NAMALWA (cell line): Measurements from ENCODE around the gene SLC27A6.

ENCODE experiments used
- DNase-seq: peaks from one replicate; pipeline ENCODE4 v3.0.0-alpha.2; 2015; ENCODE audit warnings: low spot score

The SLC27A6 gene

DNA sequence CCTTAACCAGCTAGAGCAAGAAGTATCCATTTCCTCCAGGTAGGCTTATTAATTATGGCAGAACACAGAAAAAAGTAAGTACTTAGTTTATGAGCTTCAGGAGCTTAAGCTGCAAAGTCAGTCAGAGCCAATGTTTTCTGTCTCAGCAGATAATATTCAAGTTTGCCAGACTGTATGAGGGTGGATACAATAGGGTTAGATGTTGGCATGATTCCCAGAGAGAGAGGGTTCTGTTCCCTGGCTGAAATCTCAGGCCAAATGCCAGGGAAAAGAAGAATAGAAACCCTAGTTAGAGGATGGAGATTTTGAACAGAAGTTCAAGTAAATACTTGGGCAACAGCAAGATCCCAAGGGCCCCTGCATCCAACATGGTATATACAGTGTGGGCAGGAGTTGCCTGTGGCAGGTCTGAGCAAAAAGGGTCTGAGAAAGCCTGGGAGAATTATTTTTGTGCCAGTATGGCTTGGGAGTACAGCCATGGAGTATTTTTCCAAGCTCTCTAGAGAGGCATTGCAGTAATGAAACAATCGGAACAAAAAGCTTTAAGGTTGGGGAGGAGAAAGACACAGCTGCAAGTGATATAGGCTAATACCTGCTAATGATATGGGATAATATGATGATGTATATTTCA, 98.3 kb downstream of the SLC27A6 start:
- no peak for DNase-seq

DNA sequence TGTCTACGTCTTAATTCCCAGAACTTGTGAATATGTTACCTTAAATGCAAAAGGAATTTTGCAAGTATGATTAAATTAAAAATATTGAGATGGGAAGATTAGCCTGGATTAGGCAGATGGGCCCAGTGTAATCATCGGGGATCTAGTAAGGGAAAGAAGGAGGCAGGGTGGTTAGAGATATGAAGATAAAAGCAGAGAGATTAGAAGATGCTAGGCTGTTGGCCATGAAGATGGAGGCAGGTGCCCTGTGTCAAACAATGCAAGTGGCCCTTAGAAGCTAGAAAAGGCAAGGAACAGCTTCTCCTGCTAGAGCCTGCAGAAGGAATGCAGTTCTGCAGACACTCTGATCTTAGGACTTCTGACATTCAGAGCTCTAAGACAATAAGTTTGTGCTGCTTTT, 100.4 kb downstream of the SLC27A6 start:
- DNase-seq: no peak

DNA sequence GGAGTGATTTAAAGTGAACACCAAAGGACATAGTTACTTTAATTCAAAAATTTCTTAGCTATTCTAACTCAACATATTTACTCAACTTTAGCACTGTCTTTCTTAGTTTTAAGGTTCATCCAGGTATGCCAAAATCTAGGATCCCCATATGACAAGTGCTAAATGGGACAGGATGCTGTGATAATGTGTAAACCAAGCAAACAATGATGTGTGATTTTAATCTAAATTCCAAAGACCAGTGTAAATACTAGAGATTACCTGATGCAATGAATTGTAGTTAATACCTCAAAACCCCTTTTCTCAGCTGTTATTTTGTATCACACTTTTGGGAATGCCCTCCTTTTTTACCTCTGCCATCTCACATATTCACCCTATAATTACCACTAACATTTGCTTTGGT, 102.5 kb downstream of the SLC27A6 start:
- DNase-seq: no peak

DNA sequence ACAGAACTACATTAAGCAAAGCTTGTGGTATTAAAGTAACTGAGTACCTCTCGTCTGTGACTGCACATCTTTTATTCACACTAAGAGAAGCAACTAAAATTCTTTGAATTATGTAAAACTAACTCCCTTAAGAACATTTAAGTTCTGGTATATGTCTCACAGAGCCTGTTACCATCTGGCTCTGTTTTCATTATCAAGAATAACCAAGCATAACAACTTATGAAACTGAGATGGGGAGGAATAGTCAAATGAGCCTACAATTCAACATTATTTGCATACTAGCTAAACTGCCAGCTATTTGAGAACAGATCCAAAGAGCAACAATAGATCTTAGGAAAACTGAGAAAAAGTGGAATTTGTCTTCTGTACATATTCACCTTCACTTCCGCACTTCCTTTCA, 104.0 kb downstream of the SLC27A6 start:
- DNase-seq: no peak

DNA sequence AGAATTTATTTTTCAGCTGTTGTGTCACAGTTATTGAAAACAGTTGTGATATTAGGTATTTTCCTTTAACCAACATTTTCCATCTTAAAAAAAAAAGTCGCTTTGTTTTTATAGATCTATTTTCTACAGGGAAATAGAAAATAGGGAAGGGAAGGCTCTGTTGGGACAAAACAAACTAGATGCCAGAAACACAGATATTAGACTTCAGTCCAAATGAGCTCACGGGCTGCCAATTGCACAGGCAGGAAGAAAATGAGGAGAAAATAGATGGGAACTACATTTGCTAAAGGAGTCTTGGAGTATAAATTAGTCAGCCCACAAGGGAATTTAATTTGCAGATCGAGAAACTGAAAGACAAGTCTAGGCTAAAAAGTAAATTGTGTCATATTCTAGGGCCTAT, 107.8 kb downstream of the SLC27A6 start:
- DNase-seq: no peak

DNA sequence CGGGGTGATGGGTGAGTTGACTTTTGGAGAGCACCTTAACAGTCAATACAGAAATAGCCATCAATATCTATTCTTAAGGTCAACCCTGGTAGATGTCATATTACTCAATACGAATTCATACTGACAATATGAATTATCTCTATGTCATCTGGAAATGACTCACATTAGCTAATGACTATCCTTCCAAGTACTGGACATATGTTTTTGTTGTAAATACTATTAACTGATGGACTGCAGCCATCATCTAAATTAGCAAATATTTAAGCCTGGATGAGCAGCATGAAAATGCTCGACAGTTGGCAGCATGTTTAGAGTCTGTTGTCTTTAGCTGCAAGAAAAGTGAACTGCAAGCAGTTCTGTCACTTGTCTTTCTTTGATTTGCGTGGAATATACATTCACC, 109.6 kb downstream of the SLC27A6 start:
- no peak for DNase-seq

DNA sequence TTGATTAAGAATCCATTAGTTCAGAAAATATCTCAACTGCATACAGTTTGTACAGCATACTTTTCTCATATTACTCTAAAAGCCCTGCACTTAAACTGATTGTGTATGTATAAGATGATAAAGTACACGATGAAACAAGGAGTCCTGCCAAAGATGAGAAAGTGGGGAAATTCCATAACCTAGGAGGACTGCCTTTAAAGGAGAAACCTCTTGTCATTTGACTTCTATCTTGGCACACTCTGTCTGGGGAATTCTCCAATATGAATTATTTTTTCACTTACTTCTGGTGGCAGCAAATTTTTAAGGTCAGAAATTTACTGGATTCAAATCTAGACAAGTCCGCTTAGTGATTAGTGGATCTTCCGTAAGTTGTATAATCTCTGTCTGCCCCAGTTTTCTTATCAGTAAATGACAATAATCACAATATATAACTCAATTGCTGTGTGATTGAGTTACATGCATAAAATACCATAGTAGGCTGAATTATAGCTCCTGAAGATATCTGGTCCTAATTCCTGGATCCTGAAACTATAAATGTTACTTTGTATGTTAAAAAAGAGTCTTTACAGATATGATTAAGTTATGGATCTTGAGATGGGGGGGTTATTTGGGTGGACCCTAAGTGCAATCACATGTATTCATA, 112.3 kb downstream of the SLC27A6 start:
- no peak for DNase-seq

DNA sequence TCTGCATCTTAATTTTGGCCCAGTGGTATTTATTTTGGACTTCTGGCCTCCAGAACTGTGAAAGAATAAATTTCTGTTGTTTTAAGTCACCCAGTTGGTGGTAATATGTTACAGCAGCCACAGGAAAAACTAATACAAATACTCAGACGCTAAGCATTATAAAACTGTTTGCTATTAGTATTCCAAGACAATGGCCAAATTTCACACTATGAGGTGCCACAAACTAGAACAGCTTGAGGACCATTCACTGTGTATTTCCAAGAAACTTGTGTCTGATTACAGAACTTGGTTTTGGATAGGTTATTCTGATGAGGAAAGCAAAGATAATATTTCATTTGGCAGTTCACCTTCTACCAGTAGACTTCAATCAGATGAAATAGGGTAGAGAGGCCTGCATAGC, 113.0 kb downstream of the SLC27A6 start:
- no peak for DNase-seq

DNA sequence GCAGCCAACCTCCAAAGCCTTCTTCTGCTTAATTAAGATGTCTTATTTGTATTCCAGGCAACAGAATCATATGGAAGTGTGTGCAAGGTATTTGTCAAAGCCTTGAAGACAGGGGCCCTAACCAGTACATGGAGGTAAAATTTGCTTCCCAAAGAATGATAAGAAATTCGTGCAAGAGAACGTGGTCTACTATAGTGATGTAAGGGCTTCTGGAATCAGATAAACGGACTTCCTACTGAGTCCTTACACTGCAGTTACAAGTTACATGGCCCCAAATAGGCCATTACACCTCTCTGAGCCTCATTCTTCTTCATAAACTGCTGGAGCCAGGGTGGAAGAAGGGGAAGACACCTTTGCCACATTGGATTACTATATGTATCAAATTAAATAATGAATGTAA, 113.4 kb downstream of the SLC27A6 start:
- DNase-seq: no peak

DNA sequence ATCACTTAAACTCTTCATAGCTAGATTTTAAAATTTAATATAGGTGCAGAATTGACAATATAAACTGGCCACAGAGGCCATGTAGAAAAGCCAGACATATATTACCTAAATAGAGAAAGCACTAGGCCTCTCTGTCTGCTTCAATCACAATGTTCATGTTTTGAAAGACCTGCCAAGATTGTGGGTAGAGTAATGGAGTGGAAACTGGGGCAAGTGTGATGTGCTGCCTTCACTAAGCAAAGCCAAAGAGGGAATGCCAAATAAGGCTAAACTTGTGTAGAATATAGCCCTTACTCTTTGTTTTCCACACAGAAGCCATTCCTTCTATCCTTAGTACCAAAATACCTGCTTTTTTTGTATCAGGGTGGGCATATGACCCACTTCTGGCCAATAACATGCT, 114.2 kb downstream of the SLC27A6 start:
- no peak for DNase-seq

DNA sequence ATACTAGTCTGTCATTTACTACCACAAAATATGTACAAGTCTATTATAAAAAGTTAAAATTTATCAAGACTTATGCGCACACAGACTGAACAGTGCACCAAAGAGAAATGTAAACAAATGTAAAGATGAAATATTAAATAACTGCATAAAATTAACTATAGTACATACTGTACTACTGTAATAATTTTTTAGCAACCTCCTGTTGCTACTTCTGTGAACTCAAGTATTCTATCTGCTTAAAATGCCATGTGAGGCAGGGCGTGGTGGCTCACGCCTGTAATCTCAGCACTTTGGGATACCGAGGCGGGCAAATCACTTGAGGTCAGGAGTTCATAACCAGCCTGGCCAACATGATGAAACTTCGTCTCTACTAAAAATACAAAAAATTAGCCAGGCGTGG, 115.5 kb downstream of the SLC27A6 start:
- no peak for DNase-seq

DNA sequence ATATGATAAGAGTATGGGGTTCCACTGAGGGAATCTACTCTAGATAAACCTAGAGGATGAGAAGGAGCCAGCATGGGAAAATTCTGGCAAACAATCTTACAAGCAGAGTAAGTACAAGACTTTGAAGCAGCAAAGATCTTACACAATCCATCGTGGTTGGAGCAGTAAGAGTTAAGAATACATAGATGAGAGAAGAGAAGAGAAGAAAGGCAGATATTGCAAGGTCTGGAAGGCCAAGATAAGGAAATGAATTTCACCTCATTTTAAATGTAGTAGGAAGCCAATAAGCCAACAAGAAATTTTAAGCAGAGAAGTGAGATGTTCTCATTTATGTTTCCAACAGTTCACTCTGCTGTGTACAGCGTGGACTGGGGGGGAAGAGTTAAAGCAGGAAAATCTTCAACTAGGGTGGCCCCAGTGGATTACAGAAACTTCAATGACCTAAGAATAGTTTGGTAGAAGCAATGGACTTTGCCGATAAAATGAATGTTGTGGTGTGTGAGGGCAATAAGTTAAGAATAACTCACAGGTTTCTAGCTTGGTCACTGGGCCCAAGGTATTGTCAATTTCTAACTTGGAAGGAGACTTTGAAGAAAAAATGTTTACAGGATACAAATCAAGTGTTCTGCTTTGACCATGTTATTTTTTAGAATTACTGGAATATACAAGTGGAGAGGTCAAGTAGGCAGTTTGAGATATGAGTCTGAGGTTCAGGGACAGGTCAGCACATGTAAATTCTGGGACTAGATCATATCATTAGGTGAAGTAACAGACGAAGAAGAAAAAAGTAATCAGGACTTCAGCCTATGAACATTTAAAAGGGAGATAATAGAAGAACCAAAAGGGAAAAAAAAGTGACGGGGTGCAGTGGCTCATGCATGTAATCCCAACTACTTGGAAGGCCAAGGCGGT, 117.2 kb downstream of the SLC27A6 start:
- DNase-seq: no peak
